ENCODE results near the gene CHST8. TPM values are rescaled to one million over a fixed set of nuclear protein-coding genes. Genes with fewer than 3 reads are reported as not detected.

The CHST8 gene
- polyA plus RNA-seq, 3 donors = not detected

GRCh38 chr19:33717878-33718277 lies 96.1 kb downstream of the CHST8 start:
- H3K36me3 ChIP-seq (replicated peaks in 1 of 2; ENCODE audit: control insufficient read depth in 1 of 2, insufficient read depth in 2 of 2, low read length in 2 of 2) = no peaks in the 10 kb centered on the region
- no peak for DNase-seq
- Mint-ChIP-seq H3K36me3 (no peaks in the 10 kb centered on the region), H3K27me3 (ENCODE audit: low read depth in 3 of 3) (peaks cover 0 to 6% (median 3%) of the 10 kb centered on the region in 3 donors), H3K27ac (no peak overlapping the region), H3K4me1 (no peaks in the 10 kb centered on the region), H3K9me3 (peaks cover 0 to 15% (median 3%) of the 10 kb centered on the region in 7 donors), H3K4me3 (no peak overlapping the region)
- no peak overlapping the region for H3K27ac ChIP-seq (ENCODE audit: low read depth in 1 of 2, low read length in 2 of 2)
- no peak for TF ChIP-seq CTCF (IDR thresholded peaks at IDR 0.05)
- no peaks in the 10 kb centered on the region for H3K79me2 ChIP-seq (ENCODE audit: insufficient read depth, low read length)
- H3K4me1 ChIP-seq (ENCODE audit: control insufficient read depth in 1 of 2, insufficient read depth in 2 of 2, low read length in 2 of 2) = no peaks in the 10 kb centered on the region
- no peak overlapping the region for H3K4me3 ChIP-seq (replicated peaks in 1 of 3; ENCODE audit: low read depth in 2 of 3, low read length in 3 of 3)
- no peak overlapping the region for H2AFZ ChIP-seq (ENCODE audit: insufficient read depth, low read depth, low read length, poor library complexity, severe bottlenecking)
- no peak overlapping the region for H3K9ac ChIP-seq (ENCODE audit: insufficient read depth, low read length, poor library complexity, severe bottlenecking)
- H3K27me3 ChIP-seq (ENCODE audit: control insufficient read depth in 2 of 2, insufficient read depth in 2 of 2, low read length in 2 of 2) = no peaks in the 10 kb centered on the region
- H3K4me2 ChIP-seq (replicated peaks; ENCODE audit: extremely low read depth, low read length, poor library complexity, severe bottlenecking) = no peak overlapping the region
- H4K20me1 ChIP-seq (ENCODE audit: insufficient read depth, low read length) = no peaks in the 10 kb centered on the region
- peaks cover 0 to 8% of the 10 kb centered on the region in 2 donors for H3K9me3 ChIP-seq (replicated peaks in 1 of 2; ENCODE audit: control insufficient read depth in 1 of 2, insufficient read depth in 1 of 2, low read length in 2 of 2)
- intact Hi-C loops (cut with micrococcal nuclease) = no loop called here
- WGBS (ENCODE audit: insufficient coverage) = 90% methylated on average over 2 of the region's 3 CpGs

DNA sequence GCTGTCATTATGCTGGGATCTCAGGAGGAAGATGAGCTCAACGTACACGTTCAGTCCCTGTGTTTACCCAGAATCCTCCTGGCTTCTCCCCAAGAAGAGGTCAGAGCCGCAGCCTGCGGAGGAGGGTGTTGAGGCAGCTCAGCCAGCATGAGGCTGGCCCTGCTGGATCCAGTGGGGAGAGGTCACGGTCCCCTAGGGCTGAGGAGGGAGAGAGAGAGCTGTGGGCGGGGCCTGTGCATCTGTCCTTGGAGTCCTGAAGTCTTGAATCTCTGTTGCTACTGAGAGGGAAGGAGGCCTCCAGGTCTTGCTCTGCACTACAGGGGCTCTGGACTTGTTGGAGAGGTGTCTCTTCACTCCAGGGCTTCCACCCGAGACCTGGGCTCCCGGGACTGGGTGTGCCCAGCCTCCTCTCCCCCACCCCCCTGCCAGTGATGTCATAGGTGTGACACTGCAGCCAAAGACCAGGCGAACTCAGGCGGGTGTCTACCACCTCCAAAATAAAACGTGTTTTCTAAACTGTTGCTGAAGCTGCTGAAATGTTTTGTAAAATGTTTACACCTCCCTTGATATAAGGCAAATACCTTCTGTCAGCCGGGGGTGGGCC lies 97.0 kb downstream of the CHST8 start:
- H3K4me2 ChIP-seq (replicated peaks; ENCODE audit: extremely low read depth, low read length, poor library complexity, severe bottlenecking) = no peak overlapping the region
- no peaks in the 10 kb centered on the region for H4K20me1 ChIP-seq (ENCODE audit: insufficient read depth, low read length)
- H3K27ac ChIP-seq (ENCODE audit: low read depth in 1 of 2, low read length in 2 of 2) = no peak overlapping the region
- no peak overlapping the region for H2AFZ ChIP-seq (ENCODE audit: insufficient read depth, low read depth, low read length, poor library complexity, severe bottlenecking)
- Mint-ChIP-seq H3K27me3 (ENCODE audit: low read depth in 3 of 3) (peaks cover 0 to 6% (median 3%) of the 10 kb centered on the region in 3 donors), H3K9me3 (peaks cover 0 to 12% (median 3%) of the 10 kb centered on the region in 7 donors), H3K36me3 (no peaks in the 10 kb centered on the region), H3K27ac (no peak overlapping the region), H3K4me1 (no peaks in the 10 kb centered on the region), H3K4me3 (no peak overlapping the region)
- intact Hi-C loops (cut with micrococcal nuclease) = no loop called here
- no peak for TF ChIP-seq CTCF (IDR thresholded peaks at IDR 0.05)
- H3K4me1 ChIP-seq (ENCODE audit: control insufficient read depth in 1 of 2, insufficient read depth in 2 of 2, low read length in 2 of 2) = no peaks in the 10 kb centered on the region
- 68% methylated on average over 5 of the region's 12 CpGs for WGBS (ENCODE audit: insufficient coverage)
- H3K27me3 ChIP-seq (ENCODE audit: control insufficient read depth in 2 of 2, insufficient read depth in 2 of 2, low read length in 2 of 2) = no peaks in the 10 kb centered on the region
- H3K9me3 ChIP-seq (replicated peaks in 1 of 2; ENCODE audit: control insufficient read depth in 1 of 2, insufficient read depth in 1 of 2, low read length in 2 of 2) = peaks cover 0 to 3% of the 10 kb centered on the region in 2 donors
- H3K79me2 ChIP-seq (ENCODE audit: insufficient read depth, low read length) = no peaks in the 10 kb centered on the region
- no peaks in the 10 kb centered on the region for H3K36me3 ChIP-seq (replicated peaks in 1 of 2; ENCODE audit: control insufficient read depth in 1 of 2, insufficient read depth in 2 of 2, low read length in 2 of 2)
- DNase-seq = no peak
- no peak overlapping the region for H3K9ac ChIP-seq (ENCODE audit: insufficient read depth, low read length, poor library complexity, severe bottlenecking)
- no peak overlapping the region for H3K4me3 ChIP-seq (replicated peaks in 1 of 3; ENCODE audit: low read depth in 2 of 3, low read length in 3 of 3)

Data from CD14-positive monocyte (primary cell).